Measurements from ENCODE around the gene PRDM10.

DNA sequence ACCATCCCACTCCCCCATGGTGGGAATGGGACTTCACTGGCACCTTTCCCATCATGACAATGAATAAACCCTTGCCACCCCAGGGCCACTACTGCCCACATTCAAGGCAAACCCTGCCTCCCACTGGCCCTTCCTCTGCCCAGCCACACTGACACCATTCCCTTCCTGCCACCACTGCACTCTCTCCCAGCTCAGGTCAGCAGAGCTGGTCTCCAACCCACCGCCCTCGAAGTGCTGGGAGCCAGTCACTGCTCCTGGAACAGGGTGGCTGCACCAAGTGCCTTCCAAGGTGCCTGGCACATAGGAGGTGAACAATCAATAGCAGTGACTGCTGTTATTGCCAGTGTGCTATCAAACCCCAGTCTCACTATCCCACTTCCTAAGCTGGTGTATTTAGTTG, 27.1 kb downstream of the PRDM10 start:
- no peak for TF ChIP-seq POLR2A (IDR thresholded peaks at IDR 0.05; ENCODE audit: low read depth, low read length)
- TF ChIP-seq POLR2AphosphoS5 (IDR thresholded peaks at IDR 0.05; ENCODE audit: low read depth, low read length): no peak
- TF ChIP-seq SPI1 (IDR thresholded peaks at IDR 0.05; ENCODE audit: low read depth, low read length): no peak
- TF ChIP-seq TAF1 (IDR thresholded peaks at IDR 0.05; ENCODE audit: low read depth, low read length): no peak
- TF ChIP-seq PAX5 (IDR thresholded peaks at IDR 0.05; ENCODE audit: insufficient read depth, low read length, severe bottlenecking): no peak
